Measurements from ENCODE around the gene EYS.
"Not testable (repeated sequence)": the region's sequence is repeated elsewhere in the genome, so short reads cannot be mapped to it uniquely, and the experiment has no call there.

EYS gene

GRCh38 chr6:64266351-64266821 is 1440.6 kb downstream of the EYS start:
- DNase-seq: no peak

GRCh38 chr6:64263778-64264177 is 1443.2 kb downstream of the EYS start:
- no peak for DNase-seq

- DNase-seq: no peak
Observed at GRCh38 chr6:64259372-64259771, 1447.7 kb downstream of the EYS start.

GRCh38 chr6:64258752-64259151 is 1448.3 kb downstream of the EYS start:
- no peak for DNase-seq

GRCh38 chr6:64258302-64258701 is 1448.7 kb downstream of the EYS start:
- no peak for DNase-seq

- no peak for DNase-seq
Observed at GRCh38 chr6:64257586-64257985, 1449.4 kb downstream of the EYS start.

GRCh38 chr6:64256483-64256882 is 1450.5 kb downstream of the EYS start:
- no peak for DNase-seq

GRCh38 chr6:64255000-64255399 is 1452.0 kb downstream of the EYS start:
- DNase-seq: no peak

GRCh38 chr6:64254558-64254957 is 1452.5 kb downstream of the EYS start:
- DNase-seq: no peak

GRCh38 chr6:64252256-64252655 is 1454.8 kb downstream of the EYS start:
- DNase-seq: no peak

- DNase-seq: no peak
Observed at GRCh38 chr6:64250126-64250525, 1456.9 kb downstream of the EYS start.

GRCh38 chr6:64249115-64249514 is 1457.9 kb downstream of the EYS start:
- no peak for DNase-seq

GRCh38 chr6:64243618-64244017 is 1463.4 kb downstream of the EYS start:
- DNase-seq: no peak

GRCh38 chr6:64238908-64239307 is 1468.1 kb downstream of the EYS start:
- DNase-seq: not testable (repeated sequence)

GRCh38 chr6:64238071-64238470 is 1469.0 kb downstream of the EYS start:
- no peak for DNase-seq

- DNase-seq: no peak
Observed at GRCh38 chr6:64233746-64234145, 1473.3 kb downstream of the EYS start.

- no peak for DNase-seq
Observed at GRCh38 chr6:64231928-64232327, 1475.1 kb downstream of the EYS start.

GRCh38 chr6:64230530-64230929 is 1476.5 kb downstream of the EYS start:
- no peak for DNase-seq

GRCh38 chr6:64227863-64228262 is 1479.2 kb downstream of the EYS start:
- no peak for DNase-seq

- no peak for DNase-seq
Observed at GRCh38 chr6:64225503-64225902, 1481.5 kb downstream of the EYS start.

- no peak for DNase-seq
Observed at GRCh38 chr6:64224819-64225218, 1482.2 kb downstream of the EYS start.

- no peak for DNase-seq
Observed at GRCh38 chr6:64221776-64222175, 1485.2 kb downstream of the EYS start.

GRCh38 chr6:64220801-64221200 is 1486.2 kb downstream of the EYS start:
- DNase-seq: no peak

GRCh38 chr6:64217721-64218620 is 1489.1 kb downstream of the EYS start:
- no peak for DNase-seq

- DNase-seq: no peak
Observed at GRCh38 chr6:64214373-64214772, 1492.7 kb downstream of the EYS start.
